T47D (cell line): ENCODE results near the gene ZRANB1.

Experiments used
- DNase-seq, 2 experiments: peaks; one replicate each; pipeline versions ENCODE4 v3.0.0 to v3.0.0-alpha.2; 2011 to 2012; ENCODE audit warnings: low read depth in 1 of 2, low spot score in 1 of 2
- JUND ChIP-seq: IDR thresholded peaks from 2 replicates; pipeline ENCODE4 v1.6.1; 2012; ENCODE audit warnings: low read depth
- in situ Hi-C: cut with HindIII; loops from 2 replicates; pipeline ENCODE4 v1.10.0; 2016; ENCODE audit warnings: low sequenced_read_pairs, low pct_unique_long_range_greater_than_20kb

Gene ZRANB1

DNA sequence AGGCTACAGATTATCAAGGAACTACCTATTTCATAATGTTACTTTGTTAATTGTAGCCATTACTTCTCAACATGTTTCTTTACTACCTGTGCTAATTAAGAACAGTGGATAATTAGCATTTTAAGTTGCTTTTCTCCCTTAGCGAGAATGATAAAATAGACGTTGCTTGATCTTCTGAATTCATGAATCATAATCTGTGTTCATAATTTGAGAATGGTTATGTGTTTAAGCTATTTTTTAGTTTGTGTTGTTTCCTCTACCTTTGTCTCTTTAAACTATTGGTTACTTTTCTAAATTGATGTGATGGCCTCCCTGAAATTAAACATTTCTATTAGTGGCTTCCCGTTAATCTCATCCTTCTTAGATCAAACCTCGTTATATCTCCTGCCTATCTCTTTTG lies at the start of gene ZRANB1:
ZRANB1 (plus strand) TSS at position 301 of the 400 bp plus-strand sequence. CDS start 371 bp downstream, outside the sequence.
- in situ Hi-C loops: no loop called here
- DNase-seq: no peak
- no peak for TF ChIP-seq JUND

DNA sequence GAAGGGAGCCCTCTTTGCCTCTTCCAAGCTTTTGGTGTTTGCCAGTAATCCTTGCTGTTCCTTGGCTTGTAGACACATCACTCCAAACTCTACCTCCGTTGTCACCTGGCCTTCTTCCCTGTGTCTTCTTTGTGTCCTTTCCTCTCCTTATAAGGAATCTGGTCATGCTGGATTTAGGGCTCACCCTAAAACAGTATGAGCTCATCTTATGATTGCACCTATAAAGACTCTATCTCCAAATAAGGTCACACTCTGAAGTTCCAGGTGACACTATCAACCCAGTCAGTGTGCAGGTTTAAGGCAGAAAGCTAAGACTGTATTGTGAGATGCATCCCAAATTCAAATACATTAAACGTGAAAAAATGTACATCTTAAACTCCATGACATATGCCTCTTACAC lies 49.0 kb upstream of the ZRANB1 start:
- in situ Hi-C loops: no loop called here
- TF ChIP-seq JUND: no peak
- DNase-seq: peak in 1 of 2 experiments; percentile 11

DNA sequence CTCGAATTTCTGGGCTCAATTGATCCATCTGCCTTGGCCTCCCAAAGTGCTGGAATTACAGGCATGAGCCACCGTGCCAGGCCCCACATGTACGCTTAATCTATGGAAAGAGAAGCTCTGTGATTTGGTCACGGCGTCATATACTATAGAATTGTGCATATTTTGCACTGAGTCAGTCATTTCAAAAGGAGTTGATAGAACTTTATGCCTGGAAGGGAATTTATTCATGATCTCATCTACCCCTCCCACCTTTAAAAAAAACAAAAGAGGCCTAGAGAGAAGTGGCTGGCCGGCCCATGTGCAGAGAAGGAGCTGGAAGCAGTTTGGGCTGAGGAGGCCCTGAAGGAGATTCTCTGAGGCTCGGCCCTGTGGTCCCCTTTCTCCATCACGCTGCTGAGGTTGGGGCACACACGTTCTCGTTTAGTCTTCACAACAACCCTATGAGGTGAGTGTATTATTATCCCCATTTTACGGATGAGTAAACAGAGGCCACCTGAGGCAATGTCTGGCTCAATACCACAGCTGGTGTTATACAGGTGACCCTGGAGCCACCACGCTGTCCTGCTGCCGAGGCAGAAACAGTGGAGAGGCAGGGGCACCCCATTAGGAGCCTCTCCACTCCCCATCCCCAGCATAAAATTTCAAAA lies 47.2 kb upstream of the ZRANB1 start:
- TF ChIP-seq JUND: no peak
- in situ Hi-C loops: no loop called here
- no peak for DNase-seq

DNA sequence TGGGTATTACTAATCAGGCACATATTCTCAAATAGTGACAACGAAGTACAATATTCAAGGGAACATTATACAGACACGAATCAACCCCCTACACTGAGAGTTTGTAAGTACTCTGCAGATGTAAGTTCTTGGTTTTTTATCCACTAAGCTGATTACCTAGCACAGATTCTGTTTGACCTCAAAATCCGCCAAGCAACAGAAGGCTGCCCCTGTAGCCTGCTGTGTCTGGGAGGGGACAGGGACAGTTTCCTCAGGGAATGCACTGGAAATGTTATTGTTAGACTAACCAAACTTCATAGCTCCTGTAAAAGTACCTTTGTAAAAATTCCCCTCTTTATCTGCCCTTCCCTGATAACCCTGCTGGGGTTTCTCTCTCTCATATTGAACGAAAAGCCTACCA lies 45.2 kb upstream of the ZRANB1 start:
- DNase-seq: no peak
- in situ Hi-C loops: no loop called here
- TF ChIP-seq JUND: no peak

DNA sequence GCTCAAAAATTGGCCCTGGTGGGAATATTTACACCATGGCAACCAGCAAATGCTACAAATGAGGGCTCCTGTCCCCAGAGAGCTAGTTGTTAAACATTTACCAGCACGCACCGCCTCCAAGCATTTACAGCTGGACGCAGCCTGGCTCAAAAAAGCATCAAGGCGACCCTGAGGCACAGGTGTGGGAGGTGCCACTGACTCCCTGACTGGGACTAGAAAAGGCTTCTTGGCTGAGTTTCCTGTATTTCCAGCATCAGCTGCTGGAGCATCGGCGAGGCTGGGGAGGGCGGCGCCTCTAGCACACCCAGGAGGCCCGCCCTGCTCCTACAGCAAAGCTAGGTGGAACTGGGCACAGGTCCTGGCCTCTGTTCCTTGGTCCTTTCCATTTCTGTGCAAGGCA lies 43.5 kb upstream of the ZRANB1 start:
- TF ChIP-seq JUND: no peak
- in situ Hi-C loops: no loop called here
- DNase-seq: no peak

DNA sequence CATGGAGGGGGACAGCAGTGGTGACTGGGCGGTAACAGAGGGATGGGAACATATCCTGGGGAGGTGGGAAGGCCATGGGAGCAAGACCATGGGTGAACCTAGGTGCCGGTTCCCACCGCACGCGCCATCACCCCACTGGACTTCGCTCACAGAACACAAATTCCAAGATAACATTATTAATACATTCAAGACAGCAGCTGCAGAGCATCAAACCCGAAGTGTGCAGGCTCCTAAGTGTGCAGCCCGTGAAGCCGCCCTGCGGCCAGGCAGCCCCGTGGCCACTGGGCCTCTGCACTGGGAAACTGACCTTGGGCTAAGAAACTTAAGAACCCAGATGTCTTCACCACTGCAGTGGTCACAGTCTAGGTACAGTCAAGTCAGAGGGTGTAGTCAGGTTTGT lies 42.8 kb upstream of the ZRANB1 start:
- in situ Hi-C loops: no loop called here
- no peak for TF ChIP-seq JUND
- DNase-seq: no peak

DNA sequence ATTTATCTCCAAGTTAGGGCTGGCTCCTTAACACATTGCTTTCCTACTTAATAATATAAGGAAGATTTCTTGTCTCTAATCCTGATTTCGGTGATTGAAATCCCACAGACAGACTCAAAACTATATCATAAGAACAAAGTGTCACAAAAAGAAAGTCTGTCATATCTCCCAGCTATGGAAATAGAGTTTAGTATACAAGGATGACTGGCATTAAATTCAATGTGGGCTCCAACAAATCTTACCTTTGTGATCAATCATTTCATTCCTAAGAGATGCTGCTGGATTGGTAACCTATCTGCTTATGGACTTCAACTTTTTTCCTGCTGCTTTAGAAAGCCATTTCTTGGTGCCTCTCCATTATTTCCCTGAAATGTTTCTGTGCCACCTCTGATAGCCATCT lies 39.5 kb upstream of the ZRANB1 start:
- in situ Hi-C loops: no loop called here
- TF ChIP-seq JUND: no peak

DNA sequence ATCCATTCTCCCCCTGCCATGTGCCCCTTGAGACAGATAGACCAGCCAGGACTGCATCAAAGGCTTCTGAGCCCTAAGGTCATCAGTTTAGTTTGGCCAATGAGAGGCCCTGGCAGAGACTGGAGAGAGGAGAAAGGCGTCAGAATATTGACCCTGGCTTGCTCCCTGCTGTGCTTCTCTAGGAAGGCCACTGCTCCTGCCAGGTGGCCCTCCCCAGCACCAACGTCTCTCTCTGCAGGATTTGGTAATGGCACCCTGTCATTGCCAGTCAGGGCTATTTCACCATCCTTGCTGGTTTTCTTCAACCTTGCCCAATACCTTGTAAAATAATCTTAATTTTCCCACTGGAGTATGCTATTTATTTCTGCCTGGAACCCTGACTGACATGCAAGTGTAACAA lies 38.8 kb upstream of the ZRANB1 start:
- no peak for DNase-seq
- TF ChIP-seq JUND: no peak
- in situ Hi-C loops: no loop called here

More for the DNA sequence above, 39.5 kb upstream of the ZRANB1 start:
- no peak for DNase-seq

DNA sequence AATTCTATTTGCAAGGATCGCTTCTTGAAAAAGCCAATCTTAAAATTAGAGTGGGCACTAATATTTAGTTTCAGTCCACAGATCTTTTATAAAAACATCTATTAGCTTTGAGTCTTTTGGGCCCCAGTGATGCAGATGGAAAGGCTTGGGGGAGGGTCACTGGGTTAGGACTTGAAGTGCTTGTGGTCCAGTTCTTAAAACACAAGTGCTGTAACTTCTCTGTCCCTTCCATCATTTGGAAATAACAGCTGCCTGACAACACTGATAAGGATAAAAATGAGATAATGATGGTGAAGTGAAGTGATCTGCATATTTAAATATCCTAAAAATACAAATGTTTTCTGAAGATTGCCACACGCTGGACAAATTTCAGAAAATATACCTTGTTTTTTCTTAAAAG lies 37.1 kb upstream of the ZRANB1 start:
- in situ Hi-C loops: no loop called here
- no peak for TF ChIP-seq JUND
- no peak for DNase-seq

DNA sequence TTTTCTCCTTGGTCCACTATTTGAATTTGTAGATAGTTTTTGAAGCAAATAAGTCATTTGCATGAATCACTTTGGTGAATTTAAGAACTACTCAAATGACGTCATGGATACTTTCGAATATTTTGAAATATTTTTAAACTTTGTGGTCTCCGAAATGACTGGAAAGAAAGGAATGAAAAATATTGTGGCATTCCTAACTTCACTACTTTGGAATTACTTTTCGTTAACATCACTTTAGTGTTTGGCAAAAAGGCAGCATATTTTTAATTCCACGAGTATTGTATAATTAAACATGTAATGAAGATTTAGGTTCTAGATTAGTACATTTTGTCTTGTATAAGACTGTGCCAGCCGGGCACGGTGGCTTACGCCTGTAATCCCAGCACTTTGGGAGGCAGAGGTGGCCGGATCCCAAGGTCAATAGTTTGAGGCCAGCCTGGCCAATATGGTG lies 35.3 kb upstream of the ZRANB1 start:
- in situ Hi-C loops: no loop called here
- no peak for TF ChIP-seq JUND
- no peak for DNase-seq

DNA sequence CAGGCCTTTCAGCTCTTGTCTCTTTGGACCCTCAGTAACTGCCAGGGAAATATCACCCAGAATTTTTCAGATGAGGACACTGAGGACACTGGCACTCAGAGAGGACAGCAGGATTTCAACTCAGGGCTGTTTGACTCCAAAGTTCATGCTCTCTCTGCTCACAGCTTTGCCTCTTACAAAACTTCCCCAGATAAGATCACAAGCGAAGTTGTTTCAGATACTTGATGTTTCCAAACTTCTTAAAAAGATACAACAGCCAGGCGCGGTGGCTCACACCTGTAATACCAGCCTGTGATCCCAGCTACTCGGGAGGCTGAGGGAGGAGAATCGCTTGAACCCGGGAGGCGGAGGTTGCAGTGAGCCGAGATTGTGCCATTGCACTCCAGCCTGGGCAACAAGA lies 32.4 kb upstream of the ZRANB1 start:
- TF ChIP-seq JUND: no peak
- DNase-seq: no peak
- in situ Hi-C loops: no loop called here

DNA sequence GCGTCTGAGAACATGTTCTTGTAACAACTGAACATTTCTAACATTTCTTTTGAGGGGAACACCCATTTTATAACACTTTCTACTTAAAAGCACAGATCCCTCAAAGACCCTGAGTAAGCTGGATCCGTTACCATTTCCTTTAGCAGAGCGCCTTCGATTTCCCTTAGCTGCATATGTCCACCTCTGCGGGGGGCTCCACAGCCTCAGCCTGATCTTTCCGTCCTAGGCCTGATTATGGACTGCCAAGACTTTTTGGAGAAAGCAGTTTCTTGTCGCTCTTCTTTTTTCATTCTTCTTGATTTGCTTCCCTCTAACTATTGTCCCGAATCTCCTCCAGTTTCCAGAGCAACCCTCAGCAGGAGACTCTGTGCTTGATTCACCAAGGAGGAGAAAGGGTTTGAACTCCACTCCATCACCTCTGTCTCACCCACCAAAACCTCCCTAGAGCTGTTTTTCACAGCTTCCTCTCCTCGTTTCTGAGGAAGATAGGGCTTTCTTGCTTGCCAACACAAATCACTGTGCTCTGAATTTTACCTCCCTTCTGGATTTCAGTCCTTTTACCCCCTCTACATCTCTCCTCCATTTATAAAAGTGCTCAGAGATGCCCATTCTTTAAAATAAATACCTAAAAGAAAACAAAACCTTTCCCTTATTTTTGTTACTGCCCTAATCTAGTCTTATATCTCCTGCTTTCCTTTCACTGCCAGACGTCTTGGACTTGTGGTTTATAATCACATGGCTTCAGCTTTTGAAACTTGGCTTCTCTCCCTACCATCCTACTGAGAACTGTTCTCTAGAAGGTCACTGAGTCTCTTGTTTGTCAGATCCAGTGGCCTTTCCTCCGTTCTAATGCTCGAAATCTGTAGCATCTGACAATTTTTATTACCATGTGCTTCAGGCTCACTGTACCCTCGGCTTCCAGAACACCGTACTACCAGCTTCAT lies 30.5 kb upstream of the ZRANB1 start:
- TF ChIP-seq JUND: no peak
- no peak for DNase-seq
- in situ Hi-C loops: no loop called here
